B cell (primary cell): ENCODE measurements around the gene ELFN1. TPM values are rescaled to one million over a fixed set of nuclear protein-coding genes. Genes with fewer than 3 reads are reported as not detected.

ENCODE experiments used
- ATAC-seq: fragments of 200-7000 bp; cut with Tn5 transposase; one replicate; pipeline ENCODE4 v1.10.0; 2021; ENCODE audit warnings: low read depth, mild to moderate bottlenecking, moderate number of reproducible peaks, moderate library complexity
- CTCF ChIA-PET: fragments of 350-600 bp; sonication (Branson Sonifier 250); formaldehyde crosslinking; loops from one replicate; lab custom pipeline; 2021; ENCODE audit warnings: antibody characterized with exemption, inconsistent platforms; lab: Charles Lee
- POLR2A ChIA-PET: fragments of 350-600 bp; sonication (Branson Sonifier 250); formaldehyde crosslinking; loops from one replicate; lab custom pipeline; 2021; ENCODE audit warnings: antibody characterized with exemption; lab: Charles Lee
- DNase-seq: peaks from one replicate; pipeline ENCODE4 v3.0.0; 2013
- H2AFZ ChIP-seq: 2 replicates; pipeline ENCODE4 v1.6.1; 2012; ENCODE audit warnings: mild to moderate bottlenecking, low read depth, low read length; ENCODE audit not compliant: insufficient read depth, poor library complexity, severe bottlenecking
- H3K27ac ChIP-seq, 2 donors: 1 replicate in 1 of 2; 2 replicates in 1 of 2; pipeline ENCODE4 v1.5.1; 2012 to 2013; ENCODE audit warnings: low read length in 2 of 2, mild to moderate bottlenecking in 2 of 2, moderate library complexity in 1 of 2
- H3K27me3 ChIP-seq, 4 experiments: fragments of 200-600 bp in 1 of 4; sonication (generic) in 1 of 4; replicated peaks in 1 of 4; 1 replicate in 2 of 4; 2 replicates in 2 of 4; pipeline versions ENCODE4 v1.6.1 to v1.7.0; 2013 to 2016; ENCODE audit warnings: low read length in 3 of 4, mild to moderate bottlenecking in 2 of 4, mixed read lengths in 1 of 4, moderate library complexity in 1 of 4; ENCODE audit not compliant: insufficient read depth in 4 of 4, control insufficient read depth in 3 of 4; ENCODE audit errors: control extremely low read depth in 1 of 4
- H3K36me3 ChIP-seq, 2 experiments: replicated peaks in 1 of 2; 1 replicate in 1 of 2; 2 replicates in 1 of 2; pipeline versions ENCODE4 v1.6.1 to v1.7.1; 2013; ENCODE audit warnings: low read length in 1 of 2; ENCODE audit not compliant: insufficient read depth in 2 of 2, control insufficient read depth in 1 of 2; ENCODE audit errors: control extremely low read depth in 1 of 2, extremely low read depth in 1 of 2
- H3K4me1 ChIP-seq, 2 donors: fragments of 200-600 bp in 1 of 2; sonication (generic) in 1 of 2; 1 replicate in 1 of 2; 2 replicates in 1 of 2; pipeline versions ENCODE4 v1.5.1 to v1.6.1; 2013 to 2017; ENCODE audit warnings: low read length in 2 of 2; ENCODE audit not compliant: control insufficient read depth in 2 of 2, insufficient read depth in 2 of 2
- H3K4me2 ChIP-seq: replicated peaks from 2 replicates; pipeline ENCODE3; 2012; ENCODE audit warnings: mild to moderate bottlenecking, low read depth, low read length; ENCODE audit not compliant: poor library complexity, severe bottlenecking
- H3K4me3 ChIP-seq, 5 experiments: fragments of 200-600 bp in 1 of 5; sonication (generic) in 1 of 5; 1 replicate in 3 of 5; 2 replicates in 2 of 5; pipeline versions ENCODE4 v1.5.1 to v1.7.0; 2011 to 2016; ENCODE audit warnings: low read length in 4 of 5, mild to moderate bottlenecking in 4 of 5, low read depth in 2 of 5, control low read depth in 1 of 5, moderate library complexity in 1 of 5; ENCODE audit not compliant: insufficient read depth in 1 of 5; ENCODE audit errors: control extremely low read depth in 1 of 5, extremely low read depth in 1 of 5
- H3K79me2 ChIP-seq: fragments of 200-600 bp; sonication (generic); one replicate; pipeline ENCODE4 v1.6.0; 2016; ENCODE audit warnings: low read length; ENCODE audit not compliant: control insufficient read depth, insufficient read depth
- H3K9ac ChIP-seq: fragments of 200-600 bp; sonication (generic); 2 replicates; pipeline ENCODE4 v1.6.1; 2017; ENCODE audit warnings: mild to moderate bottlenecking, low read length, moderate library complexity
- H3K9me3 ChIP-seq, 3 donors: one replicate each; pipeline versions ENCODE4 v1.6.1 to v1.7.1; 2013; ENCODE audit warnings: low read length in 2 of 3; ENCODE audit not compliant: control insufficient read depth in 2 of 3, insufficient read depth in 1 of 3; ENCODE audit errors: control extremely low read depth in 1 of 3
- H4K20me1 ChIP-seq: 2 replicates; pipeline ENCODE4 v1.6.0; 2012; ENCODE audit warnings: mild to moderate bottlenecking, low read length; ENCODE audit not compliant: insufficient read depth, control insufficient read depth, poor library complexity, severe bottlenecking
- H3K27ac Mint-ChIP-seq: one replicate; pipeline ENCODE4 v1.8.0; 2021; ENCODE audit warnings: mixed read lengths
- H3K27me3 Mint-ChIP-seq: one replicate; pipeline ENCODE4 v1.8.0; 2021; ENCODE audit warnings: mixed read lengths
- H3K4me1 Mint-ChIP-seq: one replicate; pipeline ENCODE4 v1.8.0; 2021; ENCODE audit warnings: mixed read lengths
- H3K4me3 Mint-ChIP-seq: one replicate; pipeline ENCODE4 v1.8.0; 2021; ENCODE audit warnings: mixed read lengths
- H3K9me3 Mint-ChIP-seq: one replicate; pipeline ENCODE4 v1.8.0; 2022; ENCODE audit warnings: mixed read lengths; ENCODE audit not compliant: insufficient read depth
- EZH2 ChIP-seq: IDR thresholded peaks from 2 replicates; pipeline ENCODE4 v1.6.1; 2012; ENCODE audit warnings: borderline replicate concordance, low read depth, mild to moderate bottlenecking, moderate library complexity, low read length; ENCODE audit not compliant: insufficient read depth, poor library complexity, severe bottlenecking
- WGBS: methylation state at CpG from one replicate; pipeline ENCODE4 v1.1.5; 2013; ENCODE audit warnings: missing lambda C conversion rate; ENCODE audit not compliant: insufficient coverage; 5-methylcytosine and 5-hydroxymethylcytosine counted together
- intact Hi-C: fragments of 100-400 bp; cut with micrococcal nuclease; formaldehyde crosslinking; loops from one replicate; pipeline ENCODE4 v1.10.0; 2022
- polyA plus RNA-seq: library from polyadenylated mRNA; depleted of rRNA; stranded (reverse); fragments of >200 nt; gene quantifications from 2 replicates; pipeline ENCODE4 v1.2.3, GENCODE V29; 2012
- total RNA-seq, 2 donors: library from RNA; stranded (reverse); fragments of 120-200 nt in 1 of 2; gene quantifications; 1 replicate in 1 of 2; 2 replicates in 1 of 2; pipeline versions ENCODE4 v1.2.3 to v1.2.4, GENCODE V29; 2013 to 2022
- TF ChIP-seq, protein P1 (sequence below): fragments of 200-600 bp; IDR thresholded peaks from one replicate; pipeline ENCODE4 v1.8.0; 2022; ENCODE audit warnings: antibody characterized with exemption, mild to moderate bottlenecking

The ELFN1 gene
- total and polyA plus RNA-seq, 2 donors (not counting 1 experiment from before 2014, with no cell fraction given), result 0.12 TPM; not detected in 1

DNA sequence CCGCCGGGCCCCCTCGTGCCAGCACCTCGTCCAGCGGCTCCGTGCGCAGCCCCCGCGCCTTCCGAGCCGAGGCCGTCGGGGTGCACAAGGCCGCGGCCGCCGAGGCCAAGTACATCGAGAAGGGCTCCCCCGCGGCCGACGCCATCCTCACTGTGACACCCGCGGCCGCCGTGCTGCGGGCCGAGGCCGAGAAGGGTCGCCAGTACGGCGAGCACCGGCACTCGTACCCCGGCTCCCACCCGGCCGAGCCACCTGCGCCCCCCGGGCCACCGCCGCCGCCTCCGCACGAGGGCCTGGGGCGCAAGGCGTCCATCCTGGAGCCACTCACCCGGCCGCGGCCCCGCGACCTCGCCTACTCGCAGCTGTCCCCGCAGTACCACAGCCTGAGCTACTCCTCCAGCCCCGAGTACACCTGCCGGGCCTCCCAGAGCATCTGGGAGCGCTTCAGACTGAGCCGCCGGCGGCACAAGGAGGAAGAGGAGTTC, 76.5 kb downstream of the ELFN1 start:
- H3K4me3 Mint-ChIP-seq, result no peak overlapping the region
- peaks cover 7% of the 10 kb centered on the region for H3K4me1 Mint-ChIP-seq
- ATAC-seq (no peak), DNase-seq (no peak)
- H3K9me3 Mint-ChIP-seq, result no peaks in the 10 kb centered on the region
- intact Hi-C loops, result no loop called here
- peaks cover 13 to 16% of the 10 kb centered on the region in 2 donors for H3K4me1 ChIP-seq
- no peak overlapping the region for H3K4me3 ChIP-seq
- H3K27ac Mint-ChIP-seq, result no peak overlapping the region
- WGBS, result 97% methylated on average over 60 of the region's 60 CpGs
- H3K4me2 ChIP-seq, result no peak overlapping the region
- ChIA-PET POLR2A (no interaction called here), CTCF (no interaction called here)
- no peak overlapping the region for H3K27ac ChIP-seq
- peaks cover 0 to 4% (median 0%) of the 10 kb centered on the region in 4 experiments for H3K27me3 ChIP-seq
- H3K79me2 ChIP-seq, result no peaks in the 10 kb centered on the region
- no peak overlapping the region for H3K9ac ChIP-seq
- H3K9me3 ChIP-seq, result no peaks in the 10 kb centered on the region
- H3K36me3 ChIP-seq, result no peaks in the 10 kb centered on the region
- no peak for TF ChIP-seq EZH2
- TF ChIP-seq, protein P1, sequence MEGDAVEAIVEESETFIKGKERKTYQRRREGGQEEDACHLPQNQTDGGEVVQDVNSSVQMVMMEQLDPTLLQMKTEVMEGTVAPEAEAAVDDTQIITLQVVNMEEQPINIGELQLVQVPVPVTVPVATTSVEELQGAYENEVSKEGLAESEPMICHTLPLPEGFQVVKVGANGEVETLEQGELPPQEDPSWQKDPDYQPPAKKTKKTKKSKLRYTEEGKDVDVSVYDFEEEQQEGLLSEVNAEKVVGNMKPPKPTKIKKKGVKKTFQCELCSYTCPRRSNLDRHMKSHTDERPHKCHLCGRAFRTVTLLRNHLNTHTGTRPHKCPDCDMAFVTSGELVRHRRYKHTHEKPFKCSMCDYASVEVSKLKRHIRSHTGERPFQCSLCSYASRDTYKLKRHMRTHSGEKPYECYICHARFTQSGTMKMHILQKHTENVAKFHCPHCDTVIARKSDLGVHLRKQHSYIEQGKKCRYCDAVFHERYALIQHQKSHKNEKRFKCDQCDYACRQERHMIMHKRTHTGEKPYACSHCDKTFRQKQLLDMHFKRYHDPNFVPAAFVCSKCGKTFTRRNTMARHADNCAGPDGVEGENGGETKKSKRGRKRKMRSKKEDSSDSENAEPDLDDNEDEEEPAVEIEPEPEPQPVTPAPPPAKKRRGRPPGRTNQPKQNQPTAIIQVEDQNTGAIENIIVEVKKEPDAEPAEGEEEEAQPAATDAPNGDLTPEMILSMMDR, result no peak
- H2AFZ ChIP-seq, result no peak overlapping the region
- H3K27me3 Mint-ChIP-seq, result peaks cover 7% of the 10 kb centered on the region
- no peaks in the 10 kb centered on the region for H4K20me1 ChIP-seq

DNA sequence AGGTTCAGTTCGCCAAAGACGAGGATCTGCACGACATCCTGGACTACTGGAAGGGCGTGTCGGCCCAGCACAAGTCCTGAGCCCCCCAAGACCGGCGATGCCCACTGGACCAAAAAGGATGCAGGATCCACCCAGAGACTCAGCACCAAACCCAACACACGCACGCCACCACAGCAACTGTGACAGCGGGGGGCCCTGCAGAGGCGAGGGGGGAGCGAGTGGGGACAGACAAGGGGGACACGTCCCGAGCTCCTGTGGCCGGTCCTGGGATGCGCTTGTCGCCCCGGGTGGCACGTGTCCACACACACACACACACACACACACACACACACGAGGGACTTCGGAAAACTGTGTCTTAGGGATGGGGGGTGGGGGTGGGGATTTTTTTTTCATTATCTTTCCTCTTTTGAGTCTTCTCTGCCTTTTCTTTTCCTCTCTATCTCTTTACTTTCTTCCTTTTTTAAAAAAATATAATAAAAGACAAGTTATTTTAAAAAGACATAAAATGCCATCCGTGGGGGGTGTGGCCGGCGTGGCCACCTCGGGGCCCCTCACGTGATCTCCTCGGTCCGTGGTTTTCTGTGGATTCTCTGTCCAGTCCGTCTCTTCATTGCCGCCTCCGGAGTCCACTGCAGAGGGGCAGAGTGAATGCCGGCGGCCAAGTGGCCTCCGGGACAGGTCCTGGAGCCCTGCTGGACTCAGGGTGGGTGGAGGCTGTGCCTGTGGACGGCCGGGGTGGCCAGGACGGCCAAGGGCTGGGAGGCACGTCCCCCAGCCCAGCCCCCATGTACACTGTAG, 77.1 kb downstream of the ELFN1 start:
- H3K4me1 ChIP-seq, result peaks cover 9 to 10% of the 10 kb centered on the region in 2 donors
- H3K36me3 ChIP-seq, result no peaks in the 10 kb centered on the region
- H2AFZ ChIP-seq, result no peak overlapping the region
- intact Hi-C loops, result no loop called here
- no peak overlapping the region for H3K27ac ChIP-seq
- POLR2A ChIA-PET, result no interaction called here
- CTCF ChIA-PET, result no interaction called here
- H4K20me1 ChIP-seq, result no peaks in the 10 kb centered on the region
- no peak overlapping the region for H3K9ac ChIP-seq
- H3K9me3 Mint-ChIP-seq, result no peaks in the 10 kb centered on the region
- WGBS, result 95% methylated on average over 23 of the region's 38 CpGs
- H3K79me2 ChIP-seq, result no peaks in the 10 kb centered on the region
- peaks cover 0 to 2% (median 0%) of the 10 kb centered on the region in 4 experiments for H3K27me3 ChIP-seq
- peaks cover 2% of the 10 kb centered on the region for H3K4me1 Mint-ChIP-seq
- H3K4me3 ChIP-seq, result no peak overlapping the region
- peaks cover 0 to 3% (median 0%) of the 10 kb centered on the region in 3 donors for H3K9me3 ChIP-seq
- DNase-seq (no peak), ATAC-seq (no peak)
- no peak overlapping the region for H3K4me2 ChIP-seq
- no peak overlapping the region for H3K27ac Mint-ChIP-seq
- H3K4me3 Mint-ChIP-seq, result no peak overlapping the region
- peaks cover 7% of the 10 kb centered on the region for H3K27me3 Mint-ChIP-seq
- TF ChIP-seq, protein P1, result no peak
- TF ChIP-seq EZH2, result no peak
